ENCODE data around the gene CYP1A1. TPM values are rescaled to one million over a fixed set of nuclear protein-coding genes. Genes with fewer than 3 reads are reported as not detected.
A peak's percentile ranks its signal among the peaks of the same experiment; 100 is the strongest.
"Not testable (repeated sequence)": the region's sequence is repeated elsewhere in the genome, so short reads cannot be mapped to it uniquely, and the experiment has no call there.

The CYP1A1 gene
- polyA plus RNA-seq, 3 donors = 0.12 TPM; not detected in 2

DNA sequence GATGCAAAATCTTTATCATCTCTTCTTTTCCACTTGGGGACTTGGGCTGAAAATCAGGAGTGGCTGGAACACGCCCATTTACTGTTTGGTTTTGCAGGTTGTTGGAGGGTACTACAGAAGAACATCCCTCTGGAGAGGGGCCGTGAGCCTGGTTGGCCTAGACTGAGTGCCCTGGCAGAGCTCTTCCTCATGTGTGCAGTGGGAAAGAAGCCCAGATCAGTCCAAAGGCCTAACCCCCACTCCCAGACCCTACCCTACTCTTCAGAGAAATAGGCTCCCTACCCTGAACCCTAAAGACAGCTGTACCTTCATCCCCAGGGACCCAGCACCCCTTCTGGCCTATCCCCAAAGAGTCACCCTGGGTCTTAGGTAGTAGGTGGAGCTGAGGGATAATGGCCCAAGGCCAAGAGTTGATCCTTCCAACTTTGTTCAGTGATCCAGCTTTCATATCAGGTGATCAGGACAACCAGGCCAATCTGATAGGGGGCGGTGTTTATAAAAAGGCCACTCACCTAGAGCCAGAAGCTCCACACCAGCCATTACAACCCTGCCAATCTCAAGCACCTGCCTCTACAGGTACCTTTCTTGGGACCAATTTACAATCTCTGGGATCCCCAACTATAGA is 23.1 kb upstream of the CYP1A1 start, which contains the start of gene CYP1A2:
Gene CYP1A2, plus strand, starts transcription at position 524 of the 625 bp plus-strand sequence. CDS start 894 bp downstream, outside the sequence.
- DNase-seq (ENCODE audit: extremely low read depth in 1 of 11, low read depth in 9 of 11, low spot score in 4 of 11) = no peak

GRCh38 chr15:74746389-74746788 is 21.1 kb upstream of the CYP1A1 start:
- no peak for DNase-seq (ENCODE audit: extremely low read depth in 1 of 11, low read depth in 9 of 11, low spot score in 4 of 11)

DNA sequence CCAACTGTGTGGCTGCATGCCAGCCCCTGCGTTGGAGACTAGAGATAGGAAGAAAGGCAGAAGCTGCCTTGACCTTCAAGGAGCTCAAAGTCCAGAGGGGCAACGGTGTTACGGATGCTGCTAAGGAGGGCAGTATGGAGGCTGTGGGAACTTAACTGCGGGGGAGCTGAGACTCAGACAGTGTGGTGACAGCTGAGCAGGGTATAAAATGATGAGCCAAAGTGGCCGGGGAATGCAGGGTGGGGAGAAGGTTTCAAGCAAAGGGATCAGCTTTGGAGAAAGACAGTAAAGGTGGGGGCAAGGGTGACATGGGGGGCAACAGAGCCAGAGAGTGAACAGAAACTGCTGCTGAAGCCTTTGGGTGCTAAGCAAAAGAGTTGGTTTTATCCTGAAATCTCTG is 17.1 kb upstream of the CYP1A1 start:
- DNase-seq (ENCODE audit: extremely low read depth in 1 of 11, low read depth in 9 of 11, low spot score in 4 of 11) = no peak

GRCh38 chr15:74738239-74738638 is 12.9 kb upstream of the CYP1A1 start:
- DNase-seq (ENCODE audit: extremely low read depth in 1 of 11, low read depth in 9 of 11, low spot score in 4 of 11) = not testable (repeated sequence)

- no peak for DNase-seq (ENCODE audit: extremely low read depth in 1 of 11, low read depth in 9 of 11, low spot score in 4 of 11)
Observed at GRCh38 chr15:74735305-74735704, 10.0 kb upstream of the CYP1A1 start.

- DNase-seq (ENCODE audit: extremely low read depth in 1 of 11, low read depth in 9 of 11, low spot score in 4 of 11) = no peak
Observed at GRCh38 chr15:74733269-74733668, 7.9 kb upstream of the CYP1A1 start.

DNA sequence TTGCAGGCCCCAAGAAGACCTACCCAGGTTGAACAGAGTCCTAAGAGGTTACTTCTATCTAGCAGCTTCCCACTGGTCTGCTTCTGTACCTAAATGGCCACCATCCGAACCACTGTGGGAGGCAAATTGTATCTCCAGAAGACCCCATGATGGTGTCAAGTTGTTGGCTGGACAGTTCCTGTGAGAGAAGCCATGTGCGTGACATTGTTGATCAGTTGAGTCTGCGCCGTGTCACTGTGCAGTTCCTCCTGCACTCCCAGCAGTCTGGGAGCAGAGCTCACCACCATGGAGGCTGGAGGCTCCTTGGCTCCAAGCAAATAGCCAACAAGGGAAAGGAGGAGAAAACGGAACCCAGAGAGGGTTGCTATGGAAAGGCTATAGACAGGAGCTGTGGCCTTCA is 7.5 kb upstream of the CYP1A1 start:
- DNase-seq (ENCODE audit: extremely low read depth in 1 of 11, low read depth in 9 of 11, low spot score in 4 of 11) = no peak

DNA sequence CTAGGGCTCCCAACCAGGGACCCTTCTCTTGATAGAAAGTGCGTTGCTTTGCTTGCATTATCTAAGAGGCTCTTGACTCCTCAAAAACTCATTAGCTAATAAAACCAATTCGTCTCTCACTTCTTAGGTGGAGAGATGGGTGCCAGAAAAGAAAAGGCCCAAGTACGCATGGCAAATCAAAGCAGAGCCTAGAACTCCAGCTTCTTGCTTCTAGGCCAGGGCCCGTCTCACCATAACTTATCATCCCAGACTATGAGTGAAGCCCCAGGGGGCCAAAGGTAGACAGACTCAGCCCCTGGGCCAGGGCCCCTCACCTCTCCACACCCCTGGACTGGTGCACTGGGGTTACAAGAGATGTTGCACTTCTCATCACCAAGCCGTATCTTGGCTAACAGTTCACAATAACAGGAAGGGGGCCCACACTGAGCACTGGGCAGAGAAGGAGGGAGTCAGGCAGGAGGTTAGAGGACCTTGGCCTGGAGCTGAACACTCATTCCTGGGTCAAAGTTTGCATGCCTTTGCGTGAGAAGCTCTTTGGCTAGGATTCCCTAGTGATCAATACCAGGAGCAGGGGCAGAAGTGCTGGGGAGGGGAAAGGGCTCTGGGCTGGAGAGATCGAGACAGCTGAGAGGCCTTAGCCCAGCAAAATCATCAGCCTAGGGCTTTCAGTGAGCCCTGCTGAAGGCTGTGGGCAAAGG is 5.4 kb upstream of the CYP1A1 start:
- DNase-seq (ENCODE audit: extremely low read depth in 1 of 11, low read depth in 9 of 11, low spot score in 4 of 11) = no peak

DNA sequence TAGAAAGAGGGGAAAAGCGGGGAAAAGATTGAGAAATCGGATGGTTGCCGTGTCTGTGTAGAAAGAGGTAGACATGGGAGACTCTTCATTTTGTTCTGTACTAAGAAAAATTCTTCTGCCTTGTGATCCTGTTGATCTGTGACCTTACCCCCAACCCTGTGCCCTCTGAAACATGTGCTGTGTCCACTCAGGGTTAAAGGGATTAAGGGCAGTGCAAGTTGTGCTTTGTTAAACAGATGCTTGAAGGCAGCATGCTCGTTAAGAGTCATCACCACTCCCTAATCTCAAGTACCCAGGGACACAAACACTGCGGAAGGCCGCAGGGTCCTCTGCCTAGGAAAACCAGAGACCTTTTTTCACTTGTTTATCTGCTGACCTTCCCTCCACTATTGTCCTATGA is 4.0 kb upstream of the CYP1A1 start:
- not testable (repeated sequence) for DNase-seq (ENCODE audit: extremely low read depth in 1 of 11, low read depth in 9 of 11, low spot score in 4 of 11)

- DNase-seq (ENCODE audit: extremely low read depth in 1 of 11, low read depth in 9 of 11, low spot score in 4 of 11) = not testable (repeated sequence)
Observed at GRCh38 chr15:74728699-74729098, 3.4 kb upstream of the CYP1A1 start.

GRCh38 chr15:74727727-74728126 is 2.4 kb upstream of the CYP1A1 start:
- DNase-seq (ENCODE audit: extremely low read depth in 1 of 11, low read depth in 9 of 11, low spot score in 4 of 11) = no peak

DNA sequence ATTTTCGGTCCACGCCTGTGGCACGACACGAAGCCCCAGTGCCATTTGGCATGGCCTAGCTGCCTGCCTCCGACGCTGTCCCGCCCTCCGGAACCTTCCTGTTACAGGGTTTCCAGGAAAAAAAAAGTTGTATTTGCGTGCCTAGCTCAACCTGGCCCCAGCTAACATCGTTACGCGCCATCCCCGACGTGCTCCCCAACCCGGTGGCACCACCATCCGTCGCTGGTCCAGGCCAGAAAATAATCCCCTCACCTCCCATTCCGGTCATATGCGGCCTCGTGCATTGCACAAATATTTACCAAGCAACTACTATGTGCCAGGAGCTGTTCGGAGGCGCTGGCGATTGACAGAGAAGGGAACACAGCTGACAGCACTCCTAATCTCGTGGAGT is 1.4 kb upstream of the CYP1A1 start:
- DNase-seq (ENCODE audit: extremely low read depth in 1 of 11, low read depth in 9 of 11, low spot score in 4 of 11) = no peak

DNA sequence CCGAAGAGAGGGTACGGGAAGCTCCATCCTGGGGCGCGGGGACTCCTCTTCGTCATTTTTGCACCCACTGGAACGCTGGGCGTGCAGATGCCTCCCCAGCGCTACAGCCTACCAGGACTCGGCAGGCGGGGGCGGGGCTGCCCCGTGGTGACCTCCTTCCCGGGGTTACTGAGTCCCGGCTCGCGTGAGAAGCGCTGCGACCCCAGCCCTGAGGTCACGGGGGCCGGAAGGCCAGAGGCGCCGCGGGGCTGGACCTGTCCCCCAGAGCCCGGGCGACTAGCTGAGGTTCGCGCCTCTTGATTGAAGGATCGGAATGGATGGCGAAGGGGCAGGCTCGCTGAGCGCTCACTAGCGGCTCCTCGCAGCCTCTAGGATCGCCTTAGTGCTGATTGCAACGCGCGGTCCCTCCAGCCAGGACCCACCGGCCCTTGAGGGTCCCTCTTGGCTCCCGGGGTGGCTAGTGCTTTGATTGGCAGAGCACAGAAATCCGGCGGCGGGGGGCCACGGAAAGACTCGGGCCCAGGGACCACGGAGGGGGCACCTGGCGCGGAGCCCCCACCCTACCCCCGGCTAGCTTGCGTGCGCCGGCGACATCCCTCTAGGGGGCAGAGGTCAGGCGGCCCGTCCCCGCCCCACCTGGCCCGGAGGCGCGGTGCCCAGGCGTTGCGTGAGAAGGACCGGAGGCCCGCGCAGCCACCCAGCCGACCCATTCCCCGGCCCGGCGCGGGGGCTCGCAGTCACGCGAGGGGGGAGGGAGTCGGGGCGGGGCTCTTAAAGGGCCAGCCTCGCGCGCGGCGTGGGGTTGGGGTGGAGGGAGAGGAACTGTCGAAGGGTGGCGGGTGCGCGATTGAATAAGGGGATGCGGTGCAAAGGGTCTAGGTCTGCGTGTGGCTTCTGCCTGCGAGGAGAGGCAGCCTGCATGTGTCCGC is 781 bp upstream of the CYP1A1 start:
- DNase-seq (ENCODE audit: extremely low read depth in 1 of 11, low read depth in 9 of 11, low spot score in 4 of 11) = peak in 1 of 11 donors; percentile 4

- DNase-seq (ENCODE audit: extremely low read depth in 1 of 11, low read depth in 9 of 11, low spot score in 4 of 11) = no peak
Observed at GRCh38 chr15:74724570-74725224, 631 bp downstream of the CYP1A1 start.

- DNase-seq (ENCODE audit: extremely low read depth in 1 of 11, low read depth in 9 of 11, low spot score in 4 of 11) = peak; percentile 21 to 78 (median 33)
Observed at GRCh38 chr15:74723754-74724334, 1.5 kb downstream of the CYP1A1 start.

DNA sequence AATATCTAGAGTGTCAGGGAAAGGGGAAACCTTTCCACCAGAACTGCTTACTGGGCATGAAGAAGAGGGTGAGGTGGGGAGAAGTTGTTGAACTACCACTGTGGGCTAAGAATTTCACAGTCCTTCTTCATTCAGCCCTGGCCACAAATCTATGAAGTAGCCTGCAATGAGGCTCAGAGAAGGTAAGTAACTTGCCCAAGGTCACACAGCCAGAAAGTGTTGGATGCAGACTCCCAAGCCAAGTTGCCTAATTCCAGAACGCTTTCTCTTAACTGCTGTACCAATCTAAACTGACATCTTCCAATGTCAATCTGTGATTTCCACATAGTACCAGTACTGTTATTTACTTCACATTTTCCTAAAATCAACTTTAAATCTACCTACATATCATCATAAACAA is 2.1 kb downstream of the CYP1A1 start:
- no peak for DNase-seq (ENCODE audit: extremely low read depth in 1 of 11, low read depth in 9 of 11, low spot score in 4 of 11)

DNA sequence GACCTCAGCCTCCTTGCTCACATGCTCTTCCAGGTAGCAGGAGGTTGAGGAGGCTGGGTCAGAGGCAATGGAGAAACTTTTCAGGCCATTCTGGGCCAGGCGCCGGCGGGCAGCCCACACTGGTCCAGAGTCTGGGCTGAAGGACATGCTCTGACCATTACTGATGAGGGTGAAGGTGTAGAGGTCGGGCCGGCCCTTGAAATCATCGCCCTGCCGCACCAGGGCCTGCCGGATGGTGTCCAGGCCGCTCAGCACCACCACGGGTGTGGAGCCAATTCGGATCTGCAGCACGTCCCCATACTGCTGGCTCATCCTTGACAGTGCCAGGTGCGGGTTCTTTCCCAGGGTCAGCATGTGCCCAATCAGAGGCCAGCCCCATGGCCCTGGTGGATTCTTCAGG is 2.7 kb downstream of the CYP1A1 start:
- no peak for DNase-seq (ENCODE audit: extremely low read depth in 1 of 11, low read depth in 9 of 11, low spot score in 4 of 11)

DNA sequence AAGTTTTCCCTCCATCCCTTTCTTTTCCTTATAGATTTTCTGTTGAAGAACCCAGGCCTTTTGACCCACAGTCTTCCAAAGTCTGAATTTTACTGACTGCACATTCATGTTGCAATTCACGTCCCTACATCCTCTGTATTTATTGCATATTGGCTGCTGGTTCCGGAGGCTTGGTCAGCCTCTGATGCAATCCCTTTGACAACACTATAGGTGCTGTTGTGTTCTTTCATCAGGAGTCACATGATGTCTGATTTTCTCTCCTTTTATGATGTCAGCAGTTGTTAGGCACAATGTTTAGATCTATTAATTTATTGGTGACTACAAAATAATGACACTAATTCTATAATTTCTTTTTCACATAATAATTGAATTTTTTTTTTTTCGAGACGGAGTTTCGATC is 8.7 kb downstream of the CYP1A1 start:
- DNase-seq (ENCODE audit: extremely low read depth in 1 of 11, low read depth in 9 of 11, low spot score in 4 of 11) = no peak

- no peak for DNase-seq (ENCODE audit: extremely low read depth in 1 of 11, low read depth in 9 of 11, low spot score in 4 of 11)
Observed at GRCh38 chr15:74712311-74712710, 13.0 kb downstream of the CYP1A1 start.

Measured in renal cortex interstitium (tissue), 11 donors.